GM21529 (cell line): ENCODE results near the gene SERTAD2.

Source experiments
- ATAC-seq: cut with Tn5 transposase; IDR thresholded peaks from one replicate; pipeline ENCODE4 v1.9.1; 2021; ENCODE audit not compliant: unreplicated experiment

Gene SERTAD2, protein sequence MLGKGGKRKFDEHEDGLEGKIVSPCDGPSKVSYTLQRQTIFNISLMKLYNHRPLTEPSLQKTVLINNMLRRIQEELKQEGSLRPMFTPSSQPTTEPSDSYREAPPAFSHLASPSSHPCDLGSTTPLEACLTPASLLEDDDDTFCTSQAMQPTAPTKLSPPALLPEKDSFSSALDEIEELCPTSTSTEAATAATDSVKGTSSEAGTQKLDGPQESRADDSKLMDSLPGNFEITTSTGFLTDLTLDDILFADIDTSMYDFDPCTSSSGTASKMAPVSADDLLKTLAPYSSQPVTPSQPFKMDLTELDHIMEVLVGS

GRCh38 chr2:64653109-64654062 lies at the start of gene SERTAD2:
Gene SERTAD2 (minus strand): TSS chr2:64653913. CDS start chr2:64636871, 17,042 bp downstream.
- peak; percentile 56 for ATAC-seq

GRCh38 chr2:64700133-64700809 lies 46.6 kb upstream of the SERTAD2 start:
- ATAC-seq = no peak

GRCh38 chr2:64699712-64700111 lies 46.0 kb upstream of the SERTAD2 start:
- ATAC-seq = no peak

GRCh38 chr2:64698668-64699444 lies 45.1 kb upstream of the SERTAD2 start:
- peak; percentile 77 for ATAC-seq

DNA sequence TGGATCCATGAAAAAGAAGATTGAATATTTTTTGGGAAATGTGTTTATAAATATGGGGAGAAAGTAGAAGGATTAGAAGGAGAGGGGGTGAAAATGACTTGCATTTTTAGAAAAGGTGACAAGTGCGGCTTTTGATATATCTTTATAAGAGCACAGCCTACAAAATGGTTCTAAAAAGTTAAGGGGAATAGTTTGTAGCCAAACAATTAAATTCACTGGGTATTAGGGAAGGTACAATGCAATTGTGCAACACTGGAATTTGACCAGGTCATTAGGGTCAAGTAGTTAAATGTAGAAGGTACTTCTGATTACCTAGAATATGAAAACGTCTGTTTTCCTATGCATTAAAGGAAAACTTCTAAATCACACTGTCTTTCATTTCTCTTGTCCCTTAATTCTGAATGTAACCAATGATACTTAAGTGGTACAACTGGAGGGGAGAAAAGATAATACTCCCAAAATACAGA lies 44.5 kb upstream of the SERTAD2 start:
- ATAC-seq = no peak

- no peak for ATAC-seq
Observed at GRCh38 chr2:64697297-64698176, 43.8 kb upstream of the SERTAD2 start.

DNA sequence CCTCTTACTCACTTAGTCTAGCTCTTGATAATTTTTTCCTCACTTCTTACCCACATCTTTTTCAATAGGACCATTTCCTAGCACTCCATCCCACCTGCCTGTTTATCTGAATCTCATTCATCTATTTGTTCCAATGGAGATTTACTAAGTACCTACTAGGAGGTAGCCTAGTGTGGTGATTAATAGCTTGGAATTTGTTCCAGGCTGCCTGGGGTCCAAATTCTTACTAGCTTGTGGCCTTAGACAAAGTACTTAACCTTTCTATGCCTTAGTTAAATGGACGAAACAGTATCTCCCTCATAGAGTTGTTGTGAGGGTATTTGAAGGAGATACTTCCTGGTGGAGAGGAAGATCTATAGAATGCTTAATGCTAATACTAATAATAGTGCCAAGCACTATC lies 42.9 kb upstream of the SERTAD2 start:
- ATAC-seq = no peak

DNA sequence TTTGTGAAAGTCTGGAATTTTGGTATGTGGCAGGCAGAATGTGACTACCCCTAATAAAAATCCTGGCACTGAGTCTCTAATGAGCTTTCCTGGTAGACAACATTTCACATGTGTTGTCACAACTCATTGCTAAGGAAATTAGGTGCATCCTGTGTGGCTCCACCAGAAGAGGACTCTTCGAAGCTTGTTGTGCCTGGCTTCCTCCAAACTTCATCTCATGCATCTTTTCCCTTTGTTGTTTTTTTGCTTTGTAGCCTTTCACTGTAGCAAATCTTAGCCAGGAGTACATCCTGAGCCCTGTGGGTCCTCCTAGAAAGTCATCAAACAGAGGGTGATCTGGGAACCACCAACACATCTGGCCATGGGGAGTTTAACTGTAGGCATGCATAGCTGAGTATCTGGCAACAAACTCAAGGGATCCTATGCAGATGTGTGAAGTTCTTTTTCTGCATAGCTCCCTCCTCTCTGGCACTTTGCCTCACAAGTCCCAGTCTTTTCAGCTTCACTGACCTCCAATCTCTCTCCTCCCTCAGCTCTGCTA lies 42.1 kb upstream of the SERTAD2 start:
- ATAC-seq = no peak

DNA sequence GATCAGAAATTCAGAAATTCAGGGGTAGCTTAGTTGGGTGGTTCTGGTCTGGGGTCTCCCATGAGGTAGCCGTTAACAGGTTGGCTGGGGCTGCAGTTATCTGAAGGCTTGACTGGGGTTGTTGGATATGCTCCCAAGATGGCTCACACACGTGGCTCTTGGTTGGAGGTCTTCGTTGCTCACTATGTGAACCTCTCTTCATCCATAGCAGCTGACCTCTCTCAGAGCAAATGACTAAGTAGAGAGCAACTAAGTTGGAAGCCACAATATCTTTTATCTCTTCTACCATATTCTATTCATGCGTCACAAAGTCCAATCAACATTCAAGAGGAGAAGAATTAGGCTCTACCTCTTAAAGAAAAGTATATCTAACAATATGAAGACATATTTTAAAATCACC lies 38.7 kb upstream of the SERTAD2 start:
- ATAC-seq = no peak

DNA sequence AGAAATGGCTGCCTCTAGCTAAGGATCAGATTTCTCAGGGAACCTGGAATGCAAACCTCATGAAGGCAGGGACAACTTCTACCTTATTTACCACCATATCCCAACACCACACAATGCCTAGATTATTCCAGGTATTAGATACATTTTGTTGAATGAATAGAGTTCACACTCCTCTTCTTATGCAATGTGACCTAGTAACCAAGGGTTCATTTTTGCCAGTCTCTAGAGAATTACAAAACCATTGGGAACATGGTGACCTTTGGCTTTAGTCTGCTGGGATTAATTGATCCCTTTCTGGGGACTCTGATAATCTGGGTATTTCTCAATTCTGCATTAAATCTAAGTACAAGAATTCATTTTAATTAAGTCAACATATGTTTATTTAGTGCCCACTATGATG lies 35.2 kb upstream of the SERTAD2 start:
- no peak for ATAC-seq

- no peak for ATAC-seq
Observed at GRCh38 chr2:64686283-64686956, 32.7 kb upstream of the SERTAD2 start.

- no peak for ATAC-seq
Observed at GRCh38 chr2:64685430-64685829, 31.7 kb upstream of the SERTAD2 start.

DNA sequence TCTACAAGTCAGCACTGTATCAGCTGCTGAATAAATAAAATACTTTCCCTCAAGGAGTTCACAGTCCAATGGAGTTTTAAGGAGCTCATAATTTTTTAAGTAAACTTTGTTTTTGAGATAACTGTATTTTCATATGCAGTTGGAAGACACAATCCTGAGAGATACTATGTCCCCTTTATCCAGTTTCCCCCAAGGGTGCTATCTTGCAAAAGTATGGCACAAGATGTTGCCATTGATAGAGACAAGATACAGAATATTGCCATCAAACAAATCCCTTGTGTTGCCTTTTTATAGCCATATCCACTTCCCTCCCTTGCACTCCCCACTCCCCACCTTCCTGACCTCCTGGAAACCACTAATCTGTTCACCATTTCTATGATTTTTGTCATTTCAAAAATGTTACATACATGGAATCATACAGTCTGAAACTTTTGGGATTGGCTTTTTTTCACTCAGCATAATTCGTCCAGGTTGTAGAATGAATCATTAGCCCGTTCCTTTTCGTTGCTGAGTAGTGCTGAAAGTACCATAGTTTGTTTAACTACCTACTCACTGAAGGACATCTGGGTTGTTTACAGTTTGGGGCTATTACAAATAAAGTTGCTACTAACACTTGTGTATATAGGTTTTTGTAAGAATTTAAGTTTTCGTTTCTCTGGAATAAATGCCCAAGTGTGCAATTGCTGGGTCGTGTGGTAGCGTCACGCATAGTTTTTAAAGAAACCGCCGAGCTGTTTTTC lies 30.2 kb upstream of the SERTAD2 start:
- ATAC-seq = no peak

- ATAC-seq = no peak
Observed at GRCh38 chr2:64681479-64681967, 27.8 kb upstream of the SERTAD2 start.

GRCh38 chr2:64679673-64680425 lies 26.1 kb upstream of the SERTAD2 start:
- no peak for ATAC-seq

- no peak for ATAC-seq
Observed at GRCh38 chr2:64678771-64679590, 25.3 kb upstream of the SERTAD2 start.
